GM21576 (cell line): ENCODE measurements around the gene IGSF21.
"Not testable (repeated sequence)": the region's sequence is repeated elsewhere in the genome, so short reads cannot be mapped to it uniquely, and the experiment has no call there.

Source experiments
- ATAC-seq: cut with Tn5 transposase; IDR thresholded peaks from one replicate; pipeline ENCODE4 v1.9.1; 2021; ENCODE audit warnings: mild to moderate bottlenecking, moderate library complexity; ENCODE audit not compliant: unreplicated experiment

Gene IGSF21

DNA sequence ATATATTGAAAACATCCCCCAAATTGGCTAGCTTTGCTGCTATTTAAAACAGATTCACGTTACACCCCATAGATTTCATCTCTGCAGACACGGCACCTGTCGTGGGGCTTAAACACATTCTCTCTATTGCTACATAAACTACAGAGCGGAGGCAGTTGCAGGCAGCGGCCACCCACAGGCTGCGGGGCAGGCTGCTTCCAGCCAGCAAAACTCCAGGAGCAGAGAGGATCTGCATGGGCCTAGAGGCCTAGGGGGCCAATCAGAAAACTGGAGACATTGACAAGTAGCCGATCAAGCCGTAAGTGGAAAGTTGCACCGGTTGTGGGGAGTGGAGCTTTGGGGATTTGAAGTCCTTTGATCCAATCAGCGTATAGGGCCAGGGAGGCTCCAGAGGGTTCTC, 244.1 kb downstream of the IGSF21 start:
- no peak for ATAC-seq

DNA sequence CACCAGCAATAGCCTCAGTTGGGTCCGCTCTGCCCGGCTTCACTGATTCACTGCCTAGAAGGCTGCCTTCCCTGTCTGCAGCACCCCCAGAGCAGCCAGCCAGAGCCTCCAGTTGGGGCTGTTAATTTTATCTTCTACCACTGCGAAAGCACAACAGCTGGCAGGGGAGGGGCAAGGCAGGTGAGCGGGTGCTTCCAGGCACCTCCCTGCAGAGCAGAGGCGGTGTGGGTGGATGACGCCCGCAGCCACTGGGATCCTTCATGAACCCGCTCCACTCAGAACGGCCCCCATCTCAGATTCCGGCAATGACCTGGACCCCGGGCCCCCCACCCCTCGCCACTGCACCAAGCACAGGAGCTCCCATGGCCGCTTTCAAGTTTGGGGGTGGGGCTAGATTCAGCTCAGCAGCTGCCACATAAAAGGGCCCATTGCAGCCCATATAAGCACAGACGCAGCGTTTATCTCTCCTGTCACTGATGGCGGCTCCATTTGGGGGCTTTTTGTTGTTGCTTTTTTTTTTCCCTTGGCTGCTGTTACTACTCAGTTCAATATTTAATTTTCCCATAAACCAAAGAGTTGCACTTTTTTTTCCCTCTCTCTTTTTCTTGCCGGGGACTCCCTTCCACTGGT, 245.2 kb downstream of the IGSF21 start:
- no peak for ATAC-seq

DNA sequence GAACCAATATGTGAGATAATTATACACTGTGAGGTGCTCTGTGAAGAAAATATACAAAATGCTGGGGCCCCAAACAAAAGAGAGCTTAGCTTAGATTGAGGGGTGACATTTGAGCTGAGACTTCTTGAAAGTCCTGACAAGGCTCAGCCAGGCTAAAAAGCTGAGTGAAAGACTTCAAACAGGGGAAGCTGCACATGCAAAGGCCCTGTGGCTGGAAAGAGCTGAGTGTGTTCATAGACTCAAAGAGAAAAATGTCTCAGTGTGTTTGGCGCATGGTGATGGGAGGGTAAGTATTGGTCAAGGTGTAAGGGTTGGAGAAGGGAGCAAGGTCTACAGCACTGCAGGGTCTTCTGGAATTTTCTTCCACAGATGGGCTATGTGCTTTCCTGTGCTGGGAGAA, 245.9 kb downstream of the IGSF21 start:
- ATAC-seq: no peak

DNA sequence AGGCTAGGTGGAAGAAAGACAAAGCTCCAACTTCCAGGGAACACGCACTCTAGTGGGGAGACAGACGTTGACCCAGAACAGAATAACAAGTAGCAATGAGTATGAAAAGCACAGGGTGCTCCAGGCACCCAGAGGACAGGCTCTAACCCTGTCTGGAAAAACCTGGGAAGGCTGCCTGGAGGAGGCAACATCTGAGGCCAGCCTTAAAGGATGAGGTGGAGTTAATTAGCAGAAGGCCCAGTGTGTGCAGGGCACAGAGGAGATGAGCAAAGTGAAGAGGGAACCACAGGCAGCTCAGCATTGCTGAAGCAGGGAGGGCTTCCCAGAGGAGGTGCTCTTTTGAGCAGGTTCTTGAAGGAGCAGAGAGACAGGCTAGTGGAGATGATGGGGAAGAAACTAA, 246.4 kb downstream of the IGSF21 start:
- no peak for ATAC-seq

DNA sequence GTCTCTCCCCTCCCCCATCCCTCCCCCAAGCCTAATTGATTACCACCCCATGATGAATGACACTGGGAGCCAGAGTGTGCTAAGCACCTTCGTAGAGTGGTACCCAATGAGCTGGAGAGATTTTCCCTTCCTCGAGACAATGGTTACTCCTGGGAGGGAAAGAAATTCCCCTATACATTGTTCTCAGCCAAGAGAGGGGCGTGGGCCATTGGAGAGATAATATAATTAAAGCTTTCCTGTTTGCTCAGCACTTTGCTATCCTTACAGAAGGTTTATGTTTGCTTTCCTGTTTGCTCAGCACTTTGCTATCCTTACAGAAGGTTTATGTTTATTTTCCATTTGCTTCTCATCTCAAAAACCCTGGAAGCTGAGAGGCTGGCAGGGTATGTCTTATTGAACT, 247.0 kb downstream of the IGSF21 start:
- ATAC-seq: no peak

DNA sequence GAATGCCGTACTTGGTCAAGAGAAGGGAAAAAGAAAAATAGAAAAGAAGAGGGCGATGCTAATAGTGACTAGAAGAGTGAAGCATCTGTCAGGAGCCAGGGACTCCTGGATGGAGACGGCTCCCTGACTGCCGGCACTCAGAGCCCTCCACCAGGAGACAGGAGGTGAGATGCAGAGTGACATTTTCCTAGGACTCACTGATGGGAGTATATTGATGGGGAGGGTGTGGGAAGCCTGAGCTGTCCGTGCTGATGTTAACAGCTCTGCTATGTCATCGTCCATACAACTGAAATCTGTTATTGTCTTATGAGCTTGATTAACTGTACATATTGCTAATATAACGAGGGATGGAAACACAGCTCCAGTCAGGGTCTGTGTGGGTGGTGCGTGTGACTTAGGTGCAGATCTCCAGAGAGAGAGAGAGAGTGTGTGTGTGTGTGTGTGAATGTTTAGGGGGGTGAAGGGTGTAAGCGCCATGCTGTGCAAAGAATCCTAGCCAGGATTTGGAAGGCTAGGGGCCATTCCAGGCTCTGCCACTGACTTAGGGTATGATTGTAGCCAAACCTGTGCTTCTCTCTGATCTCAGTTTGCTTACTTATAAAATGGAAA, 250.1 kb downstream of the IGSF21 start:
- no peak for ATAC-seq

DNA sequence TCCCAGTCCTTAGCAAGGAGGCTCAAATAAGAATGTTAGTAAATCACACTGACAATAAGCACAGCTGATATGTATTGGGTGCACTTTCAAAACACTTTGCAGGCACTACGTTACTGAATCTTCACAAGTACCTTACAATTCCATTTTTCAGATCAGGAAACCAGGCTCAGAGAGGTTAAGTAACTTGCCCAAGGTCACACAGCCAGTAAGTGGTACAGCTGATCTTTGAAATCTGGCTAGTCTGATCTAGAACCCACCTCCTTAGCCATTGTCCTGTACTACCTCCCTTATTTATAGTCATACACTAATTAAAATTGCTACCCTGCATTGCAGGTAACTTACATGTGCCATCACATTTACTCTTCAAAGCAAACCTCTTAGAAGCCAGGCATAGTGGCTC, 251.0 kb downstream of the IGSF21 start:
- no peak for ATAC-seq

DNA sequence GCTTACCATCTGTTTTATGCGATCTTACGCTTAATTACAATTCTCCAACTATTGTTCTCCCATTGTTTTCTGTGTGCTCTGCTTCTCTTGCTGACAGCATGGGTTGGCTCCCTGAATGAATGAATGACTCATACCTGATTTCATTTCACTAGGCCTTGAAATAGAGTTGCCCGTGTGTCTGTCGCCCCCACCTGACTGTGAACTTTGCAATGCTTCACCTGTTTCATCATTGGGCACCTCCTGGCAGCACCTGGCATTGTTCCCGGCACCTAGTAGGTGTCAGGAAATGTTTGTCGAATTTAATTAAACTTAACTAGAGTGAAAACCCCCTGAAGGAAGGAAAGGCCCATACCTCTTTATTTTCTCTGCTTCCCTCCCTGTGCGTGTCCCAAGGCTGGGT, 252.7 kb downstream of the IGSF21 start:
- no peak for ATAC-seq

DNA sequence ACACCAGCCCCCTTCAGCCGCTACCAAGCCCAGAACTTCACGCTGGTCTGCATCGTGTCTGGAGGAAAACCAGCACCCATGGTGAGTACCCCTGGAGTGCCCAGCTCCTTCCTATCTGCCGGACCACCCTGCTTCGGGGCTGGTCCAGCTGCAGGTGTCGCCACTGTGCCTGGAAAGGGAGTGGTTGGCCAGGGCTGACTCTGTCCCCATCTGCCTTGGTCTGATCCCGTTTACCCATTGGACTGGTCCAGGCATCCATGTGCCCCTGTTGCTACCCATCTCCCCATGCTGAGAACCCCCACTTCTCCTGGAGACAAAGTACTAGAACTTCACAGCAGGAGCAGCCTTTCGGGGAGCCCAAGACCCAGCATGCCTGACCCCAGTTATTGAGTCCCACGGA, 254.6 kb downstream of the IGSF21 start:
- no peak for ATAC-seq

DNA sequence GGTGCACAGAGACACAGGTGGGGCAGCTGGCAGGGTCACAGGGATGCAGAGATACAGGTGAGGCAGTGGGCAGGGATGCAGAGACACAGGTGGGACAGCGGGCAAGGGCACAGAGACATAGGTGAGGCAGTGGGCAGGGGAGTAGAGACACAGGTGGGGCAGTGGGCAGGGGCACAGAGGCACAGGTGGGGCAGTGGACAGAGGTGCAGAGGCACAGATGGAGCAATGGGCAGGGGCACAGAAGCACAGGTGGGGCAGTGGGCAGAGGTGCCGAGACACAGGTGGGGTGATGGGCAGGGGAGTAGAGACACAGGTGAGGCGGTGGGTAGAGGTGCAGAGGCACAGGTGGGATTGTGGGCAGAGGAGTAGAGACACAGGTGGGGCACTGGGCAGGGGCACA, 255.8 kb downstream of the IGSF21 start:
- no peak for ATAC-seq

DNA sequence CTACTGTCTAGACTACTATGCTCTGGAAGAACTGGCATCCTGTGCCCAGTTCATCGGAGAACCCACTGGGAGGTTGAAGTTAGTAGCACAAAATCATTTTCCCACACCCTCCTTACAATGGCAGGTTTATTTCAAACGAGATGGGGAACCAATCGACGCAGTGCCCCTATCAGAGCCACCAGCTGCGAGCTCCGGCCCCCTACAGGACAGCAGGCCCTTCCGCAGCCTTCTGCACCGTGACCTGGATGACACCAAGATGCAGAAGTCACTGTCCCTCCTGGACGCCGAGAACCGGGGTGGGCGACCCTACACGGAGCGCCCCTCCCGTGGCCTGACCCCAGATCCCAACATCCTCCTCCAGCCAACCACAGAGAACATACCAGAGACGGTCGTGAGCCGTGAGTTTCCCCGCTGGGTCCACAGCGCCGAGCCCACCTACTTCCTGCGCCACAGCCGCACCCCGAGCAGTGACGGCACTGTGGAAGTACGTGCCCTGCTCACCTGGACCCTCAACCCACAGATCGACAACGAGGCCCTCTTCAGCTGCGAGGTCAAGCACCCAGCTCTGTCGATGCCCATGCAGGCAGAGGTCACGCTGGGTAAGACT, 257.6 kb downstream of the IGSF21 start:
- ATAC-seq: no peak

DNA sequence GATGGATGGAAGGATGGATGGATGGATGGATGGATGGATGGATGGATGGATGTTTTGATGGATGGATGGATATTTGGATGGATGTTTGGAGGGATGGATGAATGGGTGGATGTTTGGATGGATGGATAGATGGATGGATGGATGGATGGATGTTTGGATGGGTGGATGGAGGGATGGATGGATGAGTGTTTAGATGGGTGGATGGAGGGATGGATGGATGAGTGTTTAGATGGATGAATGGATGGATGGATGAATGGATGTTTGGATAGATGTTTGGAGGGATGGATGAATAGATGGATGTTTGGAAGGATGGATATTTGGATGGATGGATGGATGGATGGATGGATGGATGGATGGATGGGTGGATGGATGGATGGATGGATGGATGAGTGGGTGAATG, 264.9 kb downstream of the IGSF21 start:
- not testable (repeated sequence) for ATAC-seq

DNA sequence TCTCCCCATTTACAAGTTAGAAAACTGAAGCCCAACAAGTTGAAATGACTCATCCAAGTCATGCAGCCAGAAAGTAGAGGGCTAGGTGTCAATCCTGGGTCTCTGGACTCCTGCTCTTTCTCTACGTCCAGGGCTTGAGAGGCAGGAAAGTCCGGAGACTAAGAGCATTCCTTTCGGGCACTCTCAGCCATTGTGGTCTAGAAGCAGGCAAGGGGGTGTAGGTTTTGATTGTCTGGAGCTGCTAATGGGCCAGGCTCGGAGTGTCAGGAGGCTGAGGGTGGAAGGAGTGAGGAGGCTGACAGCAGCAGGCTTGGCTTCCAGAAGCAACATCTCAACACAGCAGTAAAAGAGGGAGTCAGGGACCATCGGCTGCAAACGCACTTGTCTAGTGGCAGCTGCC, 265.6 kb downstream of the IGSF21 start:
- no peak for ATAC-seq

DNA sequence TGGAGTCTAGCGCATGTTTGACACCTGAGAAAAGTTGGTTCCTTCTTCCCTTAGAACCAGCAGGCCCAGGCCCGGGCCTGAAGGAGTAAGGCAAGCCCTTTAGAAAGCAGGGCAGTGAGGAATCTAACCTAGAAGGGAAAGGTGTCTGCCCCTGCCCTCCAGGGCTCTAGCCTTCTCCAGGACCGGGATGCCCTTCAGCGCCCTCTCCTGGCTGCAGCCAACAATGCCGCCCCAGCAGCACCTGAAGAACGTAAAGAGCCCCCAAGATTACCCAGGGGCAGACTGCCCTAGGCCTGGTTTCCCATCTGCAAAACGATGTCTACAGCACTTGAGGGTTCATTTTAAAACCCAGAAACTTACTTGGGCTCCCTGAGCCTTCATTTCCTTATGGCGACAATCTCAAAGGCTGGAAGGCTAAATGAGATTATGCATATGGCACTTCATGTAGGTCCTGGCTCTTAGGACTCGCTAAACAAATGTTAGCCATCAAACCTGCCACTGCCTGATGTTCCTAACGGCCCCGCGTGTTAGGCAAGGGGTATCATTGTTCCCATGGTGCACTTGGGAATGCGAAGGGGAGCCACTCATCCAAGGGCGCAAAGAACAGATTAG, 266.4 kb downstream of the IGSF21 start:
- ATAC-seq: no peak

DNA sequence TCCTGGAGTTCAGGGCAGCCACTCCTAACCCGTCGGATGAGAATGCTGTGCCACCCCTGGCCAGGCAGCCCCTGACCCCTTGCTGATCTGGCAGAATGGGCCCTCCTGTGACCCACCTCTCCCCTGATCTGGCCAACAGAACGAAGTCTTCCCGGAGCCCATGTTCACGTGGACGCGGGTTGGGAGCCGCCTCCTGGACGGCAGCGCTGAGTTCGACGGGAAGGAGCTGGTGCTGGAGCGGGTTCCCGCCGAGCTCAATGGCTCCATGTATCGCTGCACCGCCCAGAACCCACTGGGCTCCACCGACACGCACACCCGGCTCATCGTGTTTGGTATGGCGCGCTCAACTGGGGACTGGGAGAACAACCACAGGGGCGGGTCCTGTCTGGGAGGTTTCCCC, 269.1 kb downstream of the IGSF21 start:
- ATAC-seq: no peak

DNA sequence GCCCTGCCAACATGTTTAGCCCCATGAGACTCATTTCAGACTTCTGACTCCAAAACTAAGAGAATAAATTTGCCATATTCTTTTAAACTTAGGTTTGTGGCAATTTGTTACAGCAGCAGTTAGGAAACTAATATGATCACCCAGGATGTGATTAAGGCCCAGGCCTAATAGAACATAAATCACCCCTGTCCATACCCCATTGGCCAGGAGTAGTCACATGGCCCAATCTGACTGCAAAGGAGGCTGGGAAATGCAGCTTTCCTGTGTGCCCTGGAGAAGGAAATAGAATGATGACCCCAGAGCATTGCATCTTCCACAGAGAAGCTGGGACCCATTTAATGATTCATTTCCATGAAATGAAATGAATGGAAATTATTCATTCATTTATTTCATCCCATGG, 272.7 kb downstream of the IGSF21 start:
- no peak for ATAC-seq

DNA sequence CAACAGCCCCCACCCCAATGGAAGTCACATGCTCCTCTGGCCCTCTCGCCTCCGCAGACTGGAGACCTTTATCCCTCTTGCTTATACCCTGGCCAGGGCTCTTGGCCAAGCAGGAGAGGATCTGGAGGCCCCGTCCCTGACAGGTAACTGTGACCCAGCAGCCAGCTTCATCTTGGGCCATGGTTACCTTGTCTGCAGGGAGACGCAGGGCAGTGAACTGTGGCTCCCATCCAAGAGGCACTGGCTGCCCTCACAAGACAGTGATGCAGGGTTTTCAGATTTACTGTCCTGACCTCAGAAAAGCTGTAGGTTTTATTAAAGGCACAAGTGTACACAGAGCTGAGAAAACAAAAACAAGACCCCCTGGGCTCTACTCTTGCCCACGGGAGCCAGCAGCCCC, 276.5 kb downstream of the IGSF21 start:
- ATAC-seq: no peak

DNA sequence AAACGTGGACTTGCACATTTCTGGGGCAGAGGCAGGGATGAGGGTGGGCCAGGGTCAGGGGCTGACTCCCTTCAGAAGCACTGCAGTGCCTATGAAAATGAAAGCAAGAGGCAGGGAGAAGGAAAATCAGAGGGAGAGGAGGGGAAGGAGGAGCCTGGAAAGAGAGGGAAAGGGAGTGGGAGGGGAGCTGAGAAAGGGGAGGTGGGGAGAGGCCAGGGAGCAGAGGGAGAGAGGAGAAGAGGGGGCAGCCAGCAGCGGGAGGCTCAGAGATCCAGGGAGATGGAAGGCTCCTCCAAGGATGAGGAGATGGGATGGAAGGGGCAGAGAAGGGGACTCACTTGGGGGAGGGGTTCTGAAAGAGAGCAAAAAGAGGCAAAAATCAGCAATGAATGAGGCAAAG, 276.9 kb downstream of the IGSF21 start:
- ATAC-seq: no peak

DNA sequence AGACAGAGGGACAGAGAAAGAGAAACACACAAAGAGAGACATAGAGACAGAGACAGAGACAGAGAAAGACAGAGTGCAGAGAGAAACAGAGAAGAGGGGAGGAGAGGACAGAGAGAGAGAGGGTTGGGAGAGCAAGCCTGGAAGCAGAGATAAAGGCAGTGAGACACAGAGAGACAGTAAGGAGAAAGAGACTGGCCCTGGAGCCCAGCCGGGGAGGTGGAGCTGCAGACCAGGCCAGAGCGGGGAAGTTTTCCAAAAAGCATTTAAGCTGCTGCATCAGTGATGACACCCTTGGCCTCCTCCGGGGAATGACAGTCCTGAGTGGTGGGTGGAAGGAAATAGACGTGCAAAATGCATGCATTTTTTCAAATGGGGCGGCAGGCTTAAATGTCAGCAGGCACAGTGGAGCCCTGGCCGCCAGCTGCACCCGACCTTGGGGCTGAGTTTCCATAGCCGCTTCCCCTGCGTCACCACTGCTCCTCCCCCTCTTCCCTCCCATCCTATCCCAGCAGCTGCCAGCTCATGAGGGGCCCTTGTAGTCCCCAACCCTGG, 277.7 kb downstream of the IGSF21 start:
- ATAC-seq: no peak

DNA sequence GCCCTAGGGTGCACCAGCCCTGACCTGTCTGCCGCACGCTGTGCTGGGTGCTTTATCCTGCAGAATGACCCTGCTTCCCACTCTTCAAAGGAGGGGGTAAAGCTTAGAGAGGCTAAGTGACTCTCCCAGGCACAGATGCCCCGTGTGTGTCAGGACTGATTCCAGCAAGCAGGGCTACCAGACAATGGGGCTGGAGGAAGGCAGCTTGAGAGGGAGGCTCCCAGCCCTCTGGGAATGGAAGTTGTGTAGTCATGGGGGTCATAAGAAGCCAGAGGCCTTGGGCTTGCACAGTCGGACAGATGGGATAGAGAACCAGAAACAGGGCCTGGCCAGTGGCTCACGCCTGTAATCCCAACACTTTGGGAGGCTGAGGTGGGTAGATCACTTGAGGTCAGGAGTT, 279.0 kb downstream of the IGSF21 start:
- ATAC-seq: no peak

DNA sequence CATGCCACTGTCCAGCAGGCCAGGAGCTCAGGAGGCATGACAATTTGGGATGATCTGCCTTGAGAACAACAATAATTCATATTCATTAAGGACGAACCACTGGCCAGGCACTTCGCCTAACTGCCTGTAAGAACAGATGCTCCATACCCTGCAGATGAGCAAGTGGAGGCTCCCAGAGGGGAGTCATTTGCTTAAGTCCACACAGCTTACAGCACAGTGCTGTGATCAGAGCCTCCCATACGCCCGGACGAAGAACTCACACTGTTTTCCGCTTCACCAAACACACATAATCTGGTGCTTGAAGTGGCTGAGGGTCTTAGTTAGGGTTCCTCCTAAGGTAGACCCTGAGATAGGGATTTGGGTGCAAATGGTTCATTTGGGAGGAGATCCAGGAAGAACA, 279.7 kb downstream of the IGSF21 start:
- ATAC-seq: no peak

DNA sequence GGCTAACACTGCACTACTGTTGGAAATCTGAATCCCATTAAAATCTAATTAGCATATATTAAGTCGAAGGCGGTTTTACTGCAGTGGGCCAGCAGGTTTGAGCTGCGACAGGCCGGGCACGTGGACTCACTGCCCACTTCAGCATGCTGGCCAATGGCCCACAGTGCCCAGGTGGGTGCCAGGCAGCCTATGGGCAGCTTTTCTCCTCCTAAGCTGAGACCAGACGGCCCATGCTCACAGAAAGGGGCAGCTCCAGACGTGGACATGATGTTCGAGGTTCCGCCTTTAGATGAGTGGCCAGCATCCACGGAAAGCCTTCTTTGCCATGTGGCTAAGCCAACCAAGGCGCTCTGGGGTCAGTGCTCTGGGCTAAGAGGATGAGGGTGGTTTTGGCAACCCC, 283.4 kb downstream of the IGSF21 start:
- ATAC-seq: no peak
